Eye (tissue), 1 donor: Measurements from ENCODE around the gene PPP1R13L.

Source experiments
- DNase-seq: peaks from one replicate; pipeline ENCODE4 v3.0.0-alpha.2; 2015

PPP1R13L gene

DNA sequence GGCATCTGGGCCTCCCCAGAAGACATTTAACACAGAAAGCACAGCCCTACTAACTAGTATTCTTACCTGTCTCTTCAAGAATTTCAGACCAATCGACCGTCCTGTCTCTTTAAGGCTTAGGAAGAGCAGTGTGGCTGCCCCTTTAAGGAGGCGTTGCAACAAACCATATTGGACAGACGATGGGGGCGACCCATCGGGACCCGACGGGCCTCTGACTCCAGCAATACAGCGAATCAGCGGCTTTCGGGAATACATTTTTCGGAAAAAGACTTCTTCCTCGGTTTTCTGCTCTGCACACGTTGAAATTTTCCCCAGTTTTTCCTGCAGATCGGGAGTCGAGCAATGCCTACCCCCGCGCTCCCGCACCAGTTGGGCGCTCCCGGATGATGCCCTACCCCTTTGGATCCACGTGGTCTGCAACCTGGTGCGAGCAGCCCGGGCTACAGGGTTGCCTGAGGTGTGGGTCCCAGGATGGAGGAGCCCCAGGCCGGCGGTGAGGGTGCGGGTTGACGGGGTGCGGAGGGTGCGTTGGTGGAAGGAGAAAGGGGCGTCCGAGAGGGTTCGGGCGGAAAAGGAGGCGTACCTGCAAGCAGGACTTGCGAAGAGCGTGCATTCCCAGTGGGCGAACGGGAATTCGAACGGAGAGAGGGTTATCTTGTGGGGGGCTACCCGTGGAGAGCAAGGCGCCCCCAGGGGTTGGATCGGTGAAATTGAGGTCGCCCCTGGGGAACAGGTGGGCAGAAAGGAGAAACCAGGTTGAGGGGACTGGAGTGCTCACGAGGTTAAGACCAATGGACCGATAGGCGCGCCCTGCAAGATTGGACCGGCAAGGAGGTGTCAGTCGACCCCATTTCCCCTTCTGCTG, 1.6 kb upstream of the PPP1R13L start, which contains the start of gene POLR1G:
Gene POLR1G, plus strand, starts transcription at position 419 of the 865 bp plus-strand sequence. Its CDS starts 53 bp downstream, at position 472.
- DNase-seq = peak; percentile 96

DNA sequence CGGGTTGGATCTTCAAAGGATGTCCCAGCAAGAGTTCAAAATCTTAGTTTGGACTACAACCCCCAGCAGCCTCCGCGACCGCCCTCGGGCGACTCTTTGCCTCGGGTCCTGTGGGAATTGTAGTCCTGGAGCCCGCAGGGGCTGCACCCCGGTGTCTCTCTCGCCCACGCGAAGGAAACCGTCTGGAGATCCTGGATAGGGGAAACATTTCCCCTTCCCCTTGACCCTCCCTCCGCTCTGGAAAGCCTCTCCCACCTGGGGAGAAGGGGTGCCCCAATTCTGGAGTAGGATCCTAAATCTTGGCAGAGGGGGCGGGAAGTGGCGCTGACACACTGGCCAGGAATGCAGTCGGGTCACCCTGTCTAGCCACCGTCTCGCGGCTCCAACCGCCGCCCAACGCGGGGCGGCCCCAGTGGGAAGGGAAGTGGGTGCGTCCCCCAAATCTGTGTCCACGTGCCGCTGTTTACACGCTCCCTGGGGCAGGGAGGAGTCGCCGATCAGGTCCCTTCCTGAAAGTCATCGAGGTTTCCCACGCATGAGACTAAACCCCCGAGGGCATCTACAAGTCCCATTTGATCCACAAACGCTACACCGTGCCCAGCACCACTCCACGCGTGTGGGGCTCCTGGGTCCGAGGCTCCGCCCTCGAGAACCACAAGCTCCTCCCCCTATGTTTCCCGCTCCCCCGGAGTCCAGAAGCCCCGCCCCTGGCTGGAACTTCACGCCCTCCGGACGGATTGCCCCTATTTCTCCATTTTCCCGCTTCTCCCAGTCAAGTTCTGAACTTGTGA, 761 bp upstream of the PPP1R13L start:
- peak; percentile 93 for DNase-seq

DNA sequence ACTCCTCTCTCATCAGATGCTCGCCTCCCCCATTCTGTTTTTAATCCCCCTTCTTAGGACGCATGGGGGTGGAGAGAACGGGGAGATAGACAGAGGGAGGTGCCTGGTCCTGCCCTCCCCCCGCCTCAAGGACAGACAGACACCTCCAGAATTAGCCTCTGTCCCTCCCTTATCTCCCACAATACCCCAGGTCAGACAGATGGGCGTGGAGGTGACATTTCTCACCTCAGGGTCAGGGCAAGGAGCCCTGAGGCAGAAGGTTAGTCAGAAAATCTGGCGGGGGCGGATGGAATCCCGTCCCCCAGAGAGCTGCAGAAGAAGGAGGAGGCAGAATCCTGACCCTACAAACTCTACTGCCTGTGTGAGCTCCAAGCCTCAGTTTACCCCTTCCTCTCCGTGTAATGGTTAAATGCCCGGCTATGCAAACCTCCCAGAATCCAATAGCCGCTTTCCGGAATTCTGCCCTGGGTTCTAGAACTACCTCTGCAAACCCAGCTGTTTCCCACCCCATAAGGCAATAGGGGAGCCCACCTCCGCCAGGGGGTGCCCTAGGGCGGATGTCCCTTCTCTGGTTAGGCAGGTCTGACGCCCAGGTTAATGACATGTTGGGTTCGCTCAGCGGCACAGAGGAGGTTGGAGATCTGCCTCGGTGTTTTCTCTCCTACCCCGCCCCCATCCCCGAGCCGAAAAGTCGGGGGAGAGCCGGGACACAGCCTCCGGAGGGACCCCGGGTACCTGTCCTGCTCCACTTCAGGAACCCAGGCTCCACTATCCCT, 900 bp downstream of the PPP1R13L start:
- no peak for DNase-seq

DNA sequence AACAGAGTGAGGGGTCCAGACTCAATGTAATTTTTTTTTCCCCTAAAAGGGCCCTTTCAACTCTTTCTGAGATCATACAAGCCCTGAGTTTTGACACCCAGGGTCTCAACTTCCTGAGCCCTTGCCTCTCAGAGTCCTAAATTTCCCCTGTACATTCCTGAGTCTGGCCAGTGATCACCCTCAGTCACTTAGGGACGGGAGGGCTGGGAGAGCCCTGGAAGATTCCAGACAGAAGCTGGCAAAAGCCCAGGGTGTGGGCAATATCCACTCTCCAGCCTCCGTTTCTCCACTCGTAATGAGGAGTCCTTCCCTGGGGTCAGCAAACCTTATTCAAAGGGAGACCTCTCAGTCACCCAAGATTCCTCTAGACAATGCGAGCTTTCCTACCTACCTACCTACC, 1.6 kb downstream of the PPP1R13L start:
- DNase-seq = no peak

DNA sequence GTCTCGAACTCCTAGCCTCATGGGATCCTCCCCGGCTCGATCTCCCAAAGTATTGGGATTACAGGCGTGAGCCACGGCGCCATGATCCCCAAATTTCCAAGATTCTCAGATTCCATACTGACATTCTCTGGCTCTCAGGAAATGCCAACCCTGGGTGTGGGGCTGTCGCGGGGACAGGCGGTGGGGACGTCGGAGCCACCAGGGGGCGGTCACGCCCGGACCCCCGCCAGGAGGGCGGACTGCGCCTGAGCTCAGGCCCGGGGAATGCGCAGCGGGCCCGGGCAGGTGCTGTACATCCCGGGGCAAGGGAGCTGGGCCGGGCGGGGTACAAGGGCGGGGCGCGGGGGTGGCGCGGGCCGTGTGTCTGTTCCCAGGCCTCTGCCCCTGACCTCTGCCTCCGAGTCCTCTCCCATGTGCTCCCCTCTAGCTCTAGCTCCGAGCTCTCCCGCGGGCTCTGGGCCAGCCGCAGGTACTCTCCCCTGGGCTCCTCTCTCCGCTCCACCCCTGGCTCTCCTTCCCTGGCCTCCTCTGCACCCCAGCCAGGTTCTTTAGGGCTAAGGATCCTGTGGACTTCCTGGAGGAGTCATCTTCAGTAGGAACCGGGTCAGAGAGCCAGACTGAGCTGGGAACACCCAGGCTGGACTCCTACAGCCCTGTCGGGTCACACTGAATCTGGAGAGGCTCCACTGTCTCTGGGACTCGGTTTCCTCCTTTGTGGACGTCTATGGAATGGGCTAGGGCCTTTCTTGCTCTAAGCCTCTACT, 2.4 kb downstream of the PPP1R13L start:
- DNase-seq = peak; percentile 58

DNA sequence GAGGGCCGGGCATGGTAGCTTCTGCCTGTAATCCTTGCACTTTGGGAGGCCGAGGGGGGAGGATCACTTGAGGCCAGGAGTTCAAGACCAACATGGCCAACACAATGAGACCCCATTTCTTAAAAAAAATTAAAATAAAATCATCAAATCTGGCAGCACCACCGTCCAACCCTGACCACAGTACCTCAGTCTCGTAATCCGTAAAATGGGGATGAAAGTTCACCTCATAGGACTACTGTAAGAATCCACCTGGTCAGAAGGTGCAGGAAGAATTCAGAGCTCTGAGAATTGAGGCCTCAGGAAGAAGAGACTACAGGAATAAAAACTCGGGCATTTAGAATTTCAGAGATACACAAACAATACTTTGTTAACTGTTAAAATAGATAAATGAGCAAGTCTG, 3.1 kb downstream of the PPP1R13L start:
- no peak for DNase-seq

DNA sequence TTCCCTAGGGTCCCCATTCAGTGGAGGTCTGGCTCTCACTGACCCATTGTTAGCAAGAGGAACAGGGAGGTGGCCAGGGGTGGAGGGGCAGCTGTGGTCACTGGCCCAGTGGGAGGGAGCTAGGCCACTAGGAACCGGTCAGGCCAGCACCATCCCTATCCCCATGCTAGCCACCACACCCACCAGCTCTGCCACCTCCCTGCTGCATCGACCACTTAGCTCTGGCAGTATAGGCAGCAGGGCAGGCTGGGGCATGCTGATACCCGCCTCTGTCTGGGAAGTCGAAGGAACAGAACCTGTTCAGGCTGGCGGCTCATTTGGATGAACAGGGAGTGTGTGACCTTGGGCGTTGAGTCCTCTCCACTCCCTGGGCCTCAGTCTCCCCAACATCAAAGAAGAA, 4.7 kb downstream of the PPP1R13L start:
- no peak for DNase-seq

DNA sequence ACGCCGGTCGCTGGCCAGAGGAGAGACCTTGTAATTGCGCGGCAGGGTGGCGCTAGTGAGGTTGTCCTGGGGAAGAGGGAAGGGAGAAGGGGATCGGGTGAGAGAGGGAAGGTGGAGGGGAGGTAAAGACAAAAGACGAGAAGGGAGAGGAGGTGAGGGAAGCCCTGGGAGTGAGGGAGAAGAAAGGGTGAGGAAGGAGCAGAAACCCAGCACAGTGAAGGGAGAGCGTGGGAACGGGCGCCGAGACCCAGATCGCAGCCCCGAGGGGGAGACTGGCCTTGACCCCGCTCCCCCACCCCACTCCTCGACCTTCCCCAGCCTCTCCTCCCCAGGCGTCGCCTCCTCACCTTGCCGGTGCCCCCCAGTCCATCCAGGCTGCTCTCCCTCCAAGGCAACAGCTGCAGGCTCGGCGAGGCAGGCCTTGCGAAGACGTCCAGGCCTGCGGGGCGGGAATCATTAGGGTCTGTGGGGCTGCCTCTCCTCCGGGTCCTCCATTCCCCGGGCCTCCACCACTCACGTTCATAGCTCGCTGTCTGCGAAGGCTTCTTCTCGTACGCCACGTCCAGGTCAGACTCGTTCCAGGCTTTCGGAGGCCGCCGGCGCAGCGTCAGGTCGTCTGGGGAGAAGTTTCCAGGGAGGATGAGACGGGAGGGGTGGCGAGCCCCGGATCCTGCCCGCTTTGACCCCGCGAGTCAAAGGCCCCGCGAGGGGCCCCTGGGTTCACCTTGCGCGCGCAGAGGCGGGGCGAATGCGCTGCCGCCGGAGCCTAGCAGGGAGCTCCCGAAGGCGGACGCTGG, 8.8 kb downstream of the PPP1R13L start:
- no peak for DNase-seq

DNA sequence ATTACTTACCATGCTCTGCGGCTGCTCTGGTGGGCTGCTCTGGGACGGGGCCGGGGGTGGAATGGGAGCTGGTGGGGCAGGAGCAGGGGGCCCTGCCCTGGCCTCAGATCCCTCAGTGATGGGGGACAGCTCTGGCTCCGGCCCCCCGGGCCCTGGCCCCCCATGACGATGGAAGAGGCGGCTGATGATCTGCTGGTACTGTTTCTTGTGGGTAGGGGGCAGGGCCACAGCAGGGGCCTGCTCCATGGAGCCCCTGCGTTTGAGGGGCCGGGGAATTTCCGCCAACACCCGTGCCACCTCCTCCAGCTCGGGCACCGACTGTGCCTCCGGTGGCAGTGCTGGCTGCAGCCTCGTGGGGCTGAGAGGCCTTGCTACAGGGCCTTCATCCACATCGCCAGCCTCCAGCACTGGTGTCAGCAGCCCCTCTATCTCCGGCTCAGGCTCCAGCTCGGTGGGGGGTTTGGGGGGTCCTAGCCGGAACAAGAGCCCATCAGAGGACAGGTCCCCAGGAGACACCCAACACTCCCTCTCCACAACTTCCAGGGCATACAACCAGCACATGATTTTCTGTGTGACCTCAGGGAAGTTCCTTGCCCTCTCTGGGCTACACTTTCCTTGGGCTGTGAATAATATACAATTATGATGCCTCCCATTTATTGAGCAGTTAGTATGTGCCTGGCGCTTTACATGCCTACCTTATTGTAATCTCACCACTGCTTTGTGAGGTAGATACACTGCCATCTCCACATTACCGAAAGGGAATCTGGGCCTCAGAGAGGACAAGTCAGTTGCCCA, 12.8 kb downstream of the PPP1R13L start:
- no peak for DNase-seq

DNA sequence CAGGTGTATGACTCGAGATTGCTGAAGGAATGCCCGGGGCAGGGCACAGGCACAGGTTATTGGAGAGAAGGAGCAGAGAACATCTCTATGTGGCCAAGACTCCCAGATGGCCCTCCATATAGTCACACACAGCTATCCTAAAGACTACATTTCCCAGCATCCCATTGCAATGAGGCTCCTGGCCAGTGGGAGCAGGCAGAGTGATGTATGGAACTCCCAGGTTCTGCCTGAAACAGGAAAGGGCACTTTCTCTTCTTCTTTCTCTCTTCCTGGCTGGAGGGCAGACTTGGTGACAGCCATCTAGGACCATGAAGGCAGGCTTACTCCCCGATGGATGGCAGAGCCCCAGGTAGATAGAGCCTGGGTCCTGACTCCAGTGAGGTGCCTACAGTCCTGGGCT, 13.5 kb downstream of the PPP1R13L start:
- DNase-seq = no peak

DNA sequence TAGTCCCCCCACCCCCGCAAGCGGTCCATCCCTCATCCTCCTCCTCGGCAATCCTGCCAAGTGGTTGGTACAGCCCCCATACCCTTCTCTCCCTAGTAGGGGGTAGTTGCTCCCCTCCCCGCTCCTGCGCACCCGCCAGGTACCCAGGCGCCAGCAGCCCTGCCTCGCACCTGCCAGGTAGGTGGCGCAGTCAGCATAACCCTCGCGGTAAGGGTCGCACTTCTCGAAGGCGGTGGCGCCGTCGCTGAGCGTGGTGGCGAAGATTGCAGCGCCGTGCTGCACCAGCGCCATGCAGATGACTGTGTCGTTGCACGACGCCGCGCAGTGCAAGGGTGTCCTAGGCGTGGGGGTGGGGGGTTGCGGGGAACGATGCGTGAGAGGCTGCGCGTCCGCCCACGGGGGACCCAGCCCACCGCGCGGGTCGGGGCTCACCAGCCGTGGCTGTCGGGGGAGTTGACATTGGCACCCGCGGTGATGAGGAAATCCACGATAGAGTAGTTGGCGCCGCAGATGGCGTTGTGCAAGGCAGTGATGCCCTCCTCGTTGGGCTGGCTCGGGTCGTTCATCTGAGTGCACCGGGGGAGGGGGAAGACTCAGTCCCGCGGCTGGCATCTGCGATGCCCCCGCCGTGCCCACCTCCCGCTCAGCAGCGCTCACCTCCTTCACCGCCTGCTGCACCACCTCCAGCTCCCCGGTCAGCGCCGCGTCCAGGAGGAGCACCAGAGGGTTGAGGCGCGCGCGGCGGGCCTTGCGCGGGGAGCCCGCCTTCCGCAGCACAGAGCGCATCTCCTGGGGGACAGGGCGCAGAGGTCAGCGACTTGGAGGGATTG, 19.3 kb downstream of the PPP1R13L start:
- DNase-seq = no peak

DNA sequence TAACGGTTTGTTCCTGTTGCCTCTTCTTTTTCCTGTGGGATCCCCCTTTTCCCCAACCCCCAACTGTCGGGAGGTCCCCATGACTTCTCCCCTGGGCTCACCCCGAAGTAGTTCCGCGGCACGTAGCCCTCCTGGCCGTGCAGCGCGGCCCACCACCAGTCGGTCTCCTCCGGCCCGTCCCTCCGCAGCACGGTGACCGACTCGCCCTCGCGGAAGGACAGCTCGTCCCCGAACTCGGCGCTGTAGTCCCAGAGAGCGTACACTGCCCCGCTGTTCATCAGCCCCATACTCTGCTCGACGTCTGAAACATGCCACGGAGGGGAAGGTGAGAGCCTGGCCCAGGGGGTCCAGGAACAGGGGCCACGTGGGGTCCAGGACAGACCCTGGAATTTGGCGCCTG, 22.4 kb downstream of the PPP1R13L start:
- no peak for DNase-seq

DNA sequence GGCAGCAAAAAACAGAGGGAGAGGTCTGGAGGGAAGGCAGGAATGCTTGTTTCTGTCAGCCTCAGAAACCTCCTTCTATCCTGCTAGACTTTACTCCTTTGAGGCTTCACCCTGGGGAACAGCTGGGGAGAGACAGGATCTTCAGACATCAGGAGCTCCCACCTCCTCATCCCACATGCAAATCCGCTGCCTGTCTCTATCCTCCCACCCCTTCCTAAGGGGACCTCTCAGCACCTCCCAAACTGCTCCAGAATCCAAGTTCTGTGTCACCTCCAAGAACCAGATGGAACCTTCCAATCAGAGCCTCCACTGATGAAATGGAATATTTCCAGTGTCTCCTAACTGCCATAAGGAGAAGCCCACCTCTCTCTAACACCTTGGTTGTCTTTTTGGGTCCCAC, 24.8 kb downstream of the PPP1R13L start:
- no peak for DNase-seq

DNA sequence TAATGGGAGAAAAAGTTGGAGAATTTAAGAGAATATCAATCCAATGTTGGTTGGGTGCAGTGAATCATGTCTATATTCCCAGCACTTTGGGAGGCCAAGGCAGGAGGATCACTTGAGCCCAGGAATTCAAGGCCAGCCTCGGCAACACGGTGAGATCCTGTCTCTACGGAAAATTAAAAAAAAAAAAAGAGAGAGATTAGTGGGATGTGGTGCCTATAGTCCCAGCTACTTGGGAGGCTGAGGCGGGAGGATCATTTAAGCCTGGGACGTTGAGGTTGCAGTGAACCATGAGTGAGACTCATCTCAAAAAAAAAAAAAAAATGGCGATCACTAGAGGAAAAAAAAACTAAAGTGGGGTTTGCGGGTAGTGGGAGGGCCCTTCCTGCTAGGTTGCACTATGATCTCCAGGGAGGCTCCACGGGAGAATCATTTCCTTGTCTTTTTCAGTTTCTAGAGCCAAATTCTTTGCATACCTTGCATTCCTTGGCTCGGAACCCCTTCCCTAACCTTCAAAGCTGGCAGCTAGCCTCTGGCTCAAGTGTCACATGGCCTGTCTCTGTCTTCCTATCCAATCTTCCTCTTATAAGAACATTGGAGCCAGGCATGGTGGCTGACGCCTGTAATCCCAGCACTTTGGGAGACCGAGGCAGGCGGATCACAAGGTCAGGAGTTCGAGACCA, 28.7 kb downstream of the PPP1R13L start:
- peak; percentile 70 for DNase-seq

DNA sequence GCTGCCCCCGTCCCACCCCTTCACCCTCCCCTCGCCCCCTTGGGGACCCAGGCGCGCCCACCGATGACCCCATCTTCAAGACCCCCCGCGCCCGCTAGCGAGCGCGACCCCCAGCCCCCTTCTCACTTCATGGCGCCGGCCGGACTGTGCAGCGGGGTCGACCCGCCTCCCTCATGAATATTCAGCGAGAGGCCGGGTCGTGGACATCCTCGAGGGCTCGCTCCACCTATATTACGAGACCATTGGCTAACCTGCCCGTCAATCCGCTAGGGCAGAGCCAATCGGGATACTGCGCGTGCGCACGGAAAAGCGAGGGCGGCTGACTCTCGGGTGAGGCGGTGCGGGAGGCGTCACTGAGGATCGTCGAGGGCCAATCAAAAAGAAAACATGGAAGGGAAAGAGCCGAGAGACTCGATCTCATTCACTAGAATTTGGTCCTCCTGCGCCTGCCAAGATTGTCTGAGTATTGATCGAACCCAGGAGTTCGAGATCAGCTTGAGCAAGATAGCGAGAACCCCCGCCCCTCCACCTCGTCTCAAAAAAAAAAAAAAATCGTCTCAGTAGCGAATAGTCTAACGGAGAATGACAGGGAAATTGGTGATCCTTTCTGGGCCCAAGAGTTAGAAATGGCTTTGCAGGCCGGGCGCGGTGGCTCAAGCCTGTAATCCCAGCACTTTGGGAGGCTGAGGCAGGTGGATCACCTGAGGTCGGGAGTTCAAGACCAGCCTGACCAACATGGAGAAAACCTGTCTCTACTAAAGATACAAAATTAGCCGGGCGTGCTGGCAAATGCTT, 34.3 kb downstream of the PPP1R13L start, which contains the start of gene ERCC2:
Gene ERCC2, minus strand, starts transcription at position 164 of the 795 bp plus-strand sequence. Its CDS starts 33 bp downstream, at position 131.
- peak; percentile 100 for DNase-seq

DNA sequence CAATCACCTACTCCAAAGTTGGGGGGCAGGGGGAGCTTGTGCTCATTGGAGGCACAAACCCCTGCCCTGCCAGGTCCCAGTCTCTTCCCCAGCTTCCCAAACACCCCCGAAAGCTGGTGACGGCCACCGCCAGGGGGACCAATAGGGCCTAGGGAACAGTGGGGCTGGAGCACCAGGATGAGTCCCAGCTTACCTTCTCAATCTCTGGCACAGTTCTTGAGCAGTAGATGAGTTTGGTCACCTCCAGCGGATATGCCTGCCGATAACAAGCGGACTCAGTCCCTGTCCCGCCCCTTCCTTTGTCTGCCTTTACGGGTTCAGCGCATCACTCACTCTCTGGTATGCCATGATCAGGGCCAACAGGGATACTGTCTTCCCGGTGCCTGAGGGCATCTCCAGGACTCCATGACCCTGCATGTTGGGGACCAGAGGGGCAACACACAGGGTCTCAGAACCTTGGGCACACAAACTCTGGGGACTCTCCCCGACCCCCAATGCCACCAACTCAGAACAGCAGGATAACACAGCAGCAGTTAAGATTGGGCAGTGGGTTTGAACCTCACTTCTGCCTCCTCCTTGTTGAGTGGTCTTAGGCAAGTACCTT, 36.0 kb downstream of the PPP1R13L start:
- DNase-seq = no peak

DNA sequence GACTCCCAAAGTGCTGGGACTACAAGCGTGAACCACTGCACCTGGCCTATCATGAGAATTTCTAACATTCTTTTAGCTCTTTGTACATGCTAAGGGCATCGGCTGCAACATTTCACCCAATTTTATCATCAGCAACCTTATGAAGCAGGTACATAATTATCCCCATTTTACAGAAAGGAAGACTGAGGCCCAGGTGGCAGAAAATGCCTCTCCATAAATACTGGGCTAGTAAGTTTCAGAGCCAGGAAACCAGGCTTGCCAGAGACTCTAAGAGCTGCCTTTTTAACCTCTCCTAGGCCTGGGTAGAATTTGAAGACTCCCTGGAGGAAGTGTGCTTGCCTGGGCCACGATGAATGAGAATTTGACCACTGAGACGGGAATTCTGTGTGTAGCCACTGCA, 36.7 kb downstream of the PPP1R13L start:
- DNase-seq = no peak

DNA sequence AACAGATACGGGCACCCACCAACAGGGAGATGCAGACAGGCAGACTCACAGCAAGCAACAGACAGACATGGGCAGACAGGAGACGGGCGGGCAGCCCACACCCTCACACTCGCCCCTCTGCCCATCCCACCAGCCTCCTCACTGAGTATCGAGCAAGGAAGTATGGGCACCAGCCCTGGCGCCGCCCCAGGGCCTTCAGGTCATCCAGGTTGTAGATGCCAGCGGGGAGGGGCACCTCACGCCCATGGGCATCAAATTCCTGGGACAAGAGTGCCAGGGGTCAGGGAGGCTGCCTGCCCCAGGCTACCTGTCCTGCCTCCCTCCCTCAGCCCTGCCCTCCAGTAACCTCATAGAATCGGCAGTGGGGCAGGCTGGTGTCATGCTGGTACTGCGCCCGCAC, 40.2 kb downstream of the PPP1R13L start:
- no peak for DNase-seq
